ENCODE results near the gene AZIN2. TPM values are rescaled to one million over a fixed set of nuclear protein-coding genes. Genes with fewer than 3 reads are reported as not detected.

Gene AZIN2
- total and polyA plus RNA-seq, 9 donors = 4.1 to 15.7 (median 9.4) TPM

- 81 to 91% (median 87%) methylated on average over 4 of the region's 4 CpGs for WGBS, 3 donors
- Histone ChIP-seq H3K27ac (no peak overlapping the region), H3K27me3 (no peaks in the 10 kb centered on the region), H3K4me1 (ENCODE audit: insufficient read depth) (peaks cover 5% of the 10 kb centered on the region), H3K9me3 (no peaks in the 10 kb centered on the region), H3K4me3 (no peak overlapping the region), H3K36me3 (no peaks in the 10 kb centered on the region)
- intact Hi-C loops (cut with DNase I) = no loop called here
- DNase-seq = no peak
- TF ChIP-seq, protein P1, sequence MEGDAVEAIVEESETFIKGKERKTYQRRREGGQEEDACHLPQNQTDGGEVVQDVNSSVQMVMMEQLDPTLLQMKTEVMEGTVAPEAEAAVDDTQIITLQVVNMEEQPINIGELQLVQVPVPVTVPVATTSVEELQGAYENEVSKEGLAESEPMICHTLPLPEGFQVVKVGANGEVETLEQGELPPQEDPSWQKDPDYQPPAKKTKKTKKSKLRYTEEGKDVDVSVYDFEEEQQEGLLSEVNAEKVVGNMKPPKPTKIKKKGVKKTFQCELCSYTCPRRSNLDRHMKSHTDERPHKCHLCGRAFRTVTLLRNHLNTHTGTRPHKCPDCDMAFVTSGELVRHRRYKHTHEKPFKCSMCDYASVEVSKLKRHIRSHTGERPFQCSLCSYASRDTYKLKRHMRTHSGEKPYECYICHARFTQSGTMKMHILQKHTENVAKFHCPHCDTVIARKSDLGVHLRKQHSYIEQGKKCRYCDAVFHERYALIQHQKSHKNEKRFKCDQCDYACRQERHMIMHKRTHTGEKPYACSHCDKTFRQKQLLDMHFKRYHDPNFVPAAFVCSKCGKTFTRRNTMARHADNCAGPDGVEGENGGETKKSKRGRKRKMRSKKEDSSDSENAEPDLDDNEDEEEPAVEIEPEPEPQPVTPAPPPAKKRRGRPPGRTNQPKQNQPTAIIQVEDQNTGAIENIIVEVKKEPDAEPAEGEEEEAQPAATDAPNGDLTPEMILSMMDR (IDR thresholded peaks at IDR 0.05) = no peak
- no peak for TF ChIP-seq EP300 (IDR thresholded peaks at IDR 0.05)
- TF ChIP-seq POLR2A (IDR thresholded peaks at IDR 0.05) = no peak
Measured at GRCh38 chr1:33150522-33150921, 69.6 kb downstream of the AZIN2 start.

DNA sequence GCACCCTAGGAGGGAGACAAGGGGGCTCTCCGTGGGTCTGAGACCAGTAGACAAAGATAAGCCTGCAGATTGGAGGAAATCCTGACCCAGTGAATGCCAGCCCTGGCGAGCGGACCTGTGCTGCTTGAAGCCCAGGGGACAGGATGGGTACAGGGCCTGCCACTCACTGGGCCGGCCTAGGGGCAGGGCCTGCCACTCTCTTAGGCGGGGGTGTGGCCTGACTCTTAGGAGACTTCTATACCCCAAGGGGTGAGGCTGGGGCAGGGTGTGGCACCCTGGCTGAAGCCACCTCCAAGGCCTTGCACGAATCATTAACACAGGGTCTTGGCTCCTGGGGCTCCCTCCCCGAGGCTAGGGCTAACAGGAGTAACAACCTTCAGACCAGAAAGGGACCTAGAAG lies 70.2 kb downstream of the AZIN2 start:
- no peaks in the 10 kb centered on the region for H3K27me3 ChIP-seq
- H3K36me3 ChIP-seq = no peaks in the 10 kb centered on the region
- DNase-seq = no peak
- no peak overlapping the region for H3K27ac ChIP-seq
- TF ChIP-seq POLR2A (IDR thresholded peaks at IDR 0.05) (no peak), EP300 (IDR thresholded peaks at IDR 0.05) (no peak)
- TF ChIP-seq, protein P1 (IDR thresholded peaks at IDR 0.05) = no peak
- 79 to 85% (median 82%) methylated on average over 7 of the region's 7 CpGs for WGBS, 3 donors
- H3K4me3 ChIP-seq = no peak overlapping the region
- peaks cover 6% of the 10 kb centered on the region for H3K4me1 ChIP-seq (ENCODE audit: insufficient read depth)
- H3K9me3 ChIP-seq = no peaks in the 10 kb centered on the region
- intact Hi-C loops (cut with DNase I) = no loop called here

DNA sequence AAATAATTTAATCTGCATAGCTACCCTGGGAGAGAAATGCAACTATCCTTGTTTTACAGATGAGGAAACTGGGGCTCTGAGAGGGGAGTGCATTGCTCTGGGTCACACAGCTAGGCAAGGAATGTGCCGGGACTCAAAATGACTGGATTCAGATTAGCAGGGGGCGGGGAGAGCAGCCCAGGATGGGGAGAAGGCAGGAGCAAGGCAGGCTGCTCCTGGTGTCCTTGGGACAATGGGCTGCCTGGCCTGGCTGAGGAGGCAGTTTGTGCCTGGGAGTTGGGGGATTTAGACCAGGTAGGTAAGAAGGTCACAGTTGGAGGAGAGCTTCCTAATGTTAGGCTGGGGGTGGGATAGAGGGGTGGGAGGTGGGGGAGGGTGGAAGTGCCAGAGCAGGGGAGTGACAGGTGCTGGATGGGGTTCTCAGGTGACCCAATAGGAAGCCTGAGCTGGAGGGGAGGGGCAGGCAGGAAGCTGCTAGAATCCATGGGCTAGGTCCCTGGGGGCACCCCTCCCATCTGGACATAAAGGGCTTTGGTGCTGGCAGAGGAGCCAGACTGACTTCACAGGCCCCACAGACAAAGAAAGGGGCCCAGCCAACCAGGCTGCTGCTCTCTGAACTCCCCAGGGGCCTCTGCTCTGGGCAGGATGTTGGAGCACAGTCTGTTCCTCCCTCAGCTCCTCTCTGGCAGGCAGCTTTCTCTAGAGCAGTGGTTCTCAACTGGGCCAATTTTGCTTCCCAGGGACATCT lies 71.9 kb downstream of the AZIN2 start:
- 46 to 75% (median 62%) methylated on average over 2 of the region's 2 CpGs for WGBS, 3 donors
- peak overlapping the region; percentile 12 to 33 for H3K27ac ChIP-seq
- no peak for TF ChIP-seq EP300 (IDR thresholded peaks at IDR 0.05)
- TF ChIP-seq, protein P1 (IDR thresholded peaks at IDR 0.05) = no peak
- TF ChIP-seq POLR2A (IDR thresholded peaks at IDR 0.05) = no peak
- H3K36me3 ChIP-seq = no peaks in the 10 kb centered on the region
- H3K4me1 ChIP-seq (ENCODE audit: insufficient read depth) = peaks cover 10% of the 10 kb centered on the region
- peak; percentile 66 to 92 (median 72) for DNase-seq
- intact Hi-C loops (cut with DNase I) = no loop called here
- H3K27me3 ChIP-seq = no peaks in the 10 kb centered on the region
- no peaks in the 10 kb centered on the region for H3K9me3 ChIP-seq
- H3K4me3 ChIP-seq = no peak overlapping the region

GRCh38 chr1:33153650-33154049 lies 72.7 kb downstream of the AZIN2 start:
- H3K4me1 ChIP-seq (ENCODE audit: insufficient read depth) = peaks cover 10% of the 10 kb centered on the region
- H3K9me3 ChIP-seq = no peaks in the 10 kb centered on the region
- intact Hi-C loops (cut with DNase I) = no loop called here
- 87 to 95% (median 94%) methylated on average over 2 of the region's 2 CpGs for WGBS, 3 donors
- no peak overlapping the region for H3K4me3 ChIP-seq
- DNase-seq = no peak
- TF ChIP-seq POLR2A (IDR thresholded peaks at IDR 0.05) = no peak
- no peak for TF ChIP-seq EP300 (IDR thresholded peaks at IDR 0.05)
- TF ChIP-seq, protein P1 (IDR thresholded peaks at IDR 0.05) = no peak
- H3K36me3 ChIP-seq = no peaks in the 10 kb centered on the region
- H3K27me3 ChIP-seq = no peaks in the 10 kb centered on the region
- H3K27ac ChIP-seq = no peak overlapping the region

Measured in ovary (tissue), 9 donors.